HG02642 (cell line): ENCODE measurements around the gene FHOD3.
A peak's percentile ranks its signal among the peaks of the same experiment; 100 is the strongest.

Experiments used
- ATAC-seq: cut with Tn5 transposase; IDR thresholded peaks from one replicate; pipeline ENCODE4 v1.9.1; 2021; ENCODE audit warnings: mild to moderate bottlenecking; ENCODE audit not compliant: unreplicated experiment, poor library complexity

FHOD3 gene

GRCh38 chr18:36464126-36464651 is 166.7 kb downstream of the FHOD3 start:
- no peak for ATAC-seq

DNA sequence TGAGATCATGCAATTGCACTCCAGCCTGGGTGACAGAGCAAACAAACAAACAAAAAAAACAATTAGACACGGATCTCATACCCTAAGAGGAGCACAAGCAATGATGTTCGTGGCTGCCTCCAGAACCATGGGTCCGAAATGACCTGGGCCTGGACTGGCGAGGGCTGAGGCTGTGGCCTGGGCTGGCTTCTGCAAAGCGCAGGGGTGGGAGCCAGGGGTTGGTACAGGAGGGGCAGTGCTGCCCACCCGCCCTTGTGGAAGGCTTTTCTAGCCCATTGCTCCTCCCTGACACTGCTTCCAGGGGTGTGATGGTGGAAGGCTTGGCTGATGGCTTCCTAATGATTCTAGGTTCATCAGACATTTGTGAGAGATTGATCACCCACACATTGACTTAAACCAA is 167.8 kb downstream of the FHOD3 start:
- no peak for ATAC-seq

GRCh38 chr18:36465970-36466369 is 168.5 kb downstream of the FHOD3 start:
- ATAC-seq = no peak

GRCh38 chr18:36467614-36468013 is 170.1 kb downstream of the FHOD3 start:
- no peak for ATAC-seq

DNA sequence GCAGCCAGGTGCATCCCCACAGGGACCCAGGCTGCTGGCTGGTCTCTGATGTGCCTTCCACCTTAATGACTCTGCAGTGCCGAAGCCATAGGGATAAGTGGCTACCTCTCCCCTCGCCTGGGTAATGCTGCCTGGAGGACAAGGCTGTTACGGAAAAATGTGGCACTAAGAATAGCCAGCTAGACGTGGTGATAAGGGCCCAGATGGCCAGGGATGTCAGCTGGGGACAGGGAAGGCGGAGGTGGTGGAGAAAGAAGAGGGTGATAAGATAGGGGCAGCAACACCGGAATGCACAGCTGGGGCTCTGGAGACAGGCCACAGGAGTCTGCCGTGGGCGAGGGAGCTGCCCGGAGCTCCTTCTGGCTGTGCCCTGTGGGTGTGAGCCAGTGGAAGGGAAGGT is 170.6 kb downstream of the FHOD3 start:
- no peak for ATAC-seq

DNA sequence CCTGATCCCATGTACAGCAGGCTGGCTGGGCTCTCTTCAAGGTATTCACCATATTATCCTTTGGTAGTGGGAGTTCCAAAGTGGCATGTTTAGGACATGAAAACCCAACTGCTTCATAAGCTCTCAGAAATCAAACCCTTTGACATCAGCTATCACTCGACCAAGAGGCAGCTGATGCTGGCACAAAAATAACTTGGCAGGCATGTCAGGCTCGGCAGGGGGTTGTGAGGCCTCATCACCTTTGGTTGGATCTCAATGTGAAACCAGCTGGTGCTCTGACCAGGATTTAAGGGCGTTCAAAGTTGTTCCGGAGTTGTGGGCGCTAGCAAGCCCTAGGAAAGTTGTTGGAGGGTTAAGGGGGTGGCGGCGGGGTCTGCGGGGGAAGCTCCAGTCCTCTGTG is 171.9 kb downstream of the FHOD3 start:
- no peak for ATAC-seq

DNA sequence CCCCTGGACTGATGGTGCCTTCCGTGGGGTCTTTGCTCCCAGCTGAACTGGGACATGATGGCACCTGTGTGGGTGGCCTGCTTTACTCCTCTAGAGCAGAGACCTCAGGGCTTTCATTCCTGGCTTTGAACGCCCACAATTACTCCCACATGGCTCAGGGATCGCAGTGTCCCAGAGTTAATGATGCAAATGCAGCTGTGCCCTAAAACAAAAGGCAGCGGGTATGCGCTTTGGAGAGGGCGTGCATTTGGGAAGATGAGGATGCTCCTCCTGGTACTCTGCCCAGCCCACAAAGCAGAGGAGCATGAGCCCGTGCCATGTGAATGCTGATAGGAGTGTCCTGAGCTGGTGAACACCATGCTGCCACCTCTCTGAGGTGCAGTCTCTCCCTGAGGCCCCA is 173.4 kb downstream of the FHOD3 start:
- no peak for ATAC-seq

GRCh38 chr18:36471393-36471792 is 173.9 kb downstream of the FHOD3 start:
- ATAC-seq = no peak

DNA sequence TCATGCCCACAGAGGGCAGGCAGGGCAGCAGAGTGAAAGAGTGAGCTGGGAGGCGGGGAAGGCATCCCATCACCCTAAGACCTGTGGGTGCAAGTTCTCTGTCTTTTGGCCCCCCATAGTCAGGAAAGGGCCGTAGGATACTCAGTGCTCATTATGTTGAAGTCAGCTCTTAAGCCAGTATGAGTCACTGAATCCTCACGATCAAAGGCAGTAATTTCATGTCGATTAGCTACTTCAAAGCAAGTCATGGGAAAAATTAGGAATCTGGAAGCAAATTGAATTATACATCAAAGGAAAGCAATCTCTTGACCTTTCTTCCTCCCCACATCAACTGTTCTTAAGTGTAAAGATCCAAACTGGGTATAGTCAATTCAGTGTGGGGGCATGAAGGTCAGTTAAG is 178.9 kb downstream of the FHOD3 start:
- no peak for ATAC-seq

GRCh38 chr18:36477776-36478175 is 180.3 kb downstream of the FHOD3 start:
- ATAC-seq = no peak

GRCh38 chr18:36481201-36481657 is 183.7 kb downstream of the FHOD3 start:
- ATAC-seq = no peak

- no peak for ATAC-seq
Measured at GRCh38 chr18:36481935-36482334, 184.4 kb downstream of the FHOD3 start.

GRCh38 chr18:36484591-36484990 is 187.1 kb downstream of the FHOD3 start:
- ATAC-seq = no peak

DNA sequence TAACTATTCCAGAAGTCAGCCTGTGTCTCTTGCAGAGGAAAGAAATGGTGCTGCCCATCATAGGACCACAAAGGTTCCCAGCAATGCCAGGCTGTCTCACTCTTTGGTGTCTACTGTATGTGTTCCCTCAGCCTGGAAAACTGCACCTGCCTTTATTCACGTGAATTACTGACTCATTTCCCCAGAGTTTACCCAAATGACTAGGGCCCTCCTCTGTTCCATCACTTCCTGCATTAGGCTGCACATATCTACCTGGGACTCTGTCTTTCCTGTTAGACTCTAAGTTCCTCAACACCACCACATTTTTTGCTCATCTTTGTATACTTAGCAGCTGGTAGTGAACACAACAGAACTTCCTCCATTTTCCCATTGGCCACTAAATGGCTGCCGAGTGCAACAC is 188.3 kb downstream of the FHOD3 start:
- ATAC-seq = no peak

GRCh38 chr18:36488131-36488530 is 190.6 kb downstream of the FHOD3 start:
- no peak for ATAC-seq

- no peak for ATAC-seq
Measured at GRCh38 chr18:36490897-36491296, 193.4 kb downstream of the FHOD3 start.

- ATAC-seq = no peak
Measured at GRCh38 chr18:36492604-36493329, 195.3 kb downstream of the FHOD3 start.

DNA sequence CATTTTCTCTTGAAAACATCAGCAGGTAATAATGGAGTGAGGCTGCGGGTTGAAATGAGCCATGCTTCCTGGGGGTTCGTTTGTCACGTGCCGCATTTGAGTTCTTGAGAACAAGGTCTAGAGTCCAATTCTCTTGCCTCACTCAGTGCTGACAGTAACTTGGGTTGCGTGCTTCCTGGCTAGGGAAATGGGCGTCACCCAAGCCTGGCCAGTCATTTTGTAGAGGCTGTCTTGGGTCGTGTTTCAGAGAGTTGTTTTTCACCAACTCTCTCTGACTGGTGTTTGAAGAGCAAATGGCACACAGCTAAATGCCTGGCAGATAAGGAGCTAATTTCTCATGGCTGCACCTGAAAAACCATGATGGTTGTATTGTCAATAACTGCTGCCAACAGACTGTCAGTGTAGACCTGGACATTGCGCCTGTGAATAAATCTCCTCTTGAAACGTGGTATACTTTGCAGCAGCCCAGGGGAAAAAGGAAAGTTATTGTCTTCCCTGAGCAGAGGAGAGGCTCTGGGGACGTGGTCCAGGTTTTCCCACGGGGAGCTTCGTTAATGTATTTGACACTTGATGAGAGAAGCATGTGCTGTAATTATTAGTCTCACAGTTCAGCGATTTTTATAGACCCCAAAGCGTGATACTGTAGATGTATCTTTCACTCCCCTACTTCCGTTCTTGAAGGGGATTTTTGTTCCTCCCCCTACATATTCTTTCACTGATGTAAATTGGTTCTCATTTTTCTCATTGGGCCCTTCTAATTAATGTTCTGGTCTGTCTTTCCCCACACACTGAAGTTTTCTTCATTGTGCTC is 196.0 kb downstream of the FHOD3 start:
- ATAC-seq = no peak

GRCh38 chr18:36494160-36494437 is 196.6 kb downstream of the FHOD3 start:
- ATAC-seq = no peak

DNA sequence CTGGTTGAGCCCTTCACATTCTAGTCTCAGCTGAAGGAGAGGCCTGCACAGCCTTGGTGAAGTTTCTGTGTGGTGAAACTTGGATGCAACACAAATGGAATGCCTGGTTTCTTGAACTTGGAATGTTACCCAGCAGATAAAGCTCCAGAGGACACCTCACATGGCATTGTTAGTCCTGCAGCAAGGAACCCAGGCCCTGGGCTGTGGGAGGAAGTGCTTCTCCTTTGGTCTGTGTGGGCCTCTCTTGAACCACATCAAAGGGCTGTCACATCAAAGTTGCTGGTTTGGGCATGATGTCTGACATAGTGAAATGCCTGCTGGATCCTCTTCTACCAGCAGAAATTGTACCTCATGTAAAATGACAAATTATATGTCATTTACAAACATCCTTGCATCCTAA is 198.5 kb downstream of the FHOD3 start:
- no peak for ATAC-seq

DNA sequence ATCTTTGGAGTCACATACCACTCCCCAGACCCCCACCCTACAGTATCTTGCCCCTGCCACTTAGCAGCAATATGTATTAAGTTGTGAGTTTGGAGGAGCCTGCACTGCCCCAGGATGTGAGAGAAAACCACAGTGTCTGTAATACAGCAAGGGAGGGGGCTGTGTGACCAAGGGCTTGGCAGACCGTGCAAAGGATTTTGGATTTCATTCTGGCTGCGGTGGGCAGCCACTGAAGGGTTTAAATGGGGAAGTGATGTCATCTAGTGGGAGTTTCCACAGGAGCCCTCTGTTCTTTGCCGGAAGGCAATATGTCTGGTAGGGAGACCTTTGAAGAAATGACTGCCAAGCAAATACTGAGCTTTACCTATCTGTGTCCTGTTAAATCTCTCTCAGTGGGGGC is 202.4 kb downstream of the FHOD3 start:
- ATAC-seq = peak; percentile 84

- ATAC-seq = no peak
Measured at GRCh38 chr18:36501100-36501499, 203.6 kb downstream of the FHOD3 start.
